Measurements from ENCODE around the gene AKAIN1.

- TF ChIP-seq, protein P1, sequence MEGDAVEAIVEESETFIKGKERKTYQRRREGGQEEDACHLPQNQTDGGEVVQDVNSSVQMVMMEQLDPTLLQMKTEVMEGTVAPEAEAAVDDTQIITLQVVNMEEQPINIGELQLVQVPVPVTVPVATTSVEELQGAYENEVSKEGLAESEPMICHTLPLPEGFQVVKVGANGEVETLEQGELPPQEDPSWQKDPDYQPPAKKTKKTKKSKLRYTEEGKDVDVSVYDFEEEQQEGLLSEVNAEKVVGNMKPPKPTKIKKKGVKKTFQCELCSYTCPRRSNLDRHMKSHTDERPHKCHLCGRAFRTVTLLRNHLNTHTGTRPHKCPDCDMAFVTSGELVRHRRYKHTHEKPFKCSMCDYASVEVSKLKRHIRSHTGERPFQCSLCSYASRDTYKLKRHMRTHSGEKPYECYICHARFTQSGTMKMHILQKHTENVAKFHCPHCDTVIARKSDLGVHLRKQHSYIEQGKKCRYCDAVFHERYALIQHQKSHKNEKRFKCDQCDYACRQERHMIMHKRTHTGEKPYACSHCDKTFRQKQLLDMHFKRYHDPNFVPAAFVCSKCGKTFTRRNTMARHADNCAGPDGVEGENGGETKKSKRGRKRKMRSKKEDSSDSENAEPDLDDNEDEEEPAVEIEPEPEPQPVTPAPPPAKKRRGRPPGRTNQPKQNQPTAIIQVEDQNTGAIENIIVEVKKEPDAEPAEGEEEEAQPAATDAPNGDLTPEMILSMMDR (IDR thresholded peaks at IDR 0.05) = no peak
- no peak for TF ChIP-seq POLR2AphosphoS5 (IDR thresholded peaks at IDR 0.05; ENCODE audit: low read depth, low read length)
- no peak for TF ChIP-seq TCF7L2 (IDR thresholded peaks at IDR 0.05; ENCODE audit: low read depth, low read length)
- no peak for TF ChIP-seq SIN3A (IDR thresholded peaks at IDR 0.05; ENCODE audit: borderline replicate concordance, insufficient read depth, low read depth, low read length)
- TF ChIP-seq, protein P2, sequence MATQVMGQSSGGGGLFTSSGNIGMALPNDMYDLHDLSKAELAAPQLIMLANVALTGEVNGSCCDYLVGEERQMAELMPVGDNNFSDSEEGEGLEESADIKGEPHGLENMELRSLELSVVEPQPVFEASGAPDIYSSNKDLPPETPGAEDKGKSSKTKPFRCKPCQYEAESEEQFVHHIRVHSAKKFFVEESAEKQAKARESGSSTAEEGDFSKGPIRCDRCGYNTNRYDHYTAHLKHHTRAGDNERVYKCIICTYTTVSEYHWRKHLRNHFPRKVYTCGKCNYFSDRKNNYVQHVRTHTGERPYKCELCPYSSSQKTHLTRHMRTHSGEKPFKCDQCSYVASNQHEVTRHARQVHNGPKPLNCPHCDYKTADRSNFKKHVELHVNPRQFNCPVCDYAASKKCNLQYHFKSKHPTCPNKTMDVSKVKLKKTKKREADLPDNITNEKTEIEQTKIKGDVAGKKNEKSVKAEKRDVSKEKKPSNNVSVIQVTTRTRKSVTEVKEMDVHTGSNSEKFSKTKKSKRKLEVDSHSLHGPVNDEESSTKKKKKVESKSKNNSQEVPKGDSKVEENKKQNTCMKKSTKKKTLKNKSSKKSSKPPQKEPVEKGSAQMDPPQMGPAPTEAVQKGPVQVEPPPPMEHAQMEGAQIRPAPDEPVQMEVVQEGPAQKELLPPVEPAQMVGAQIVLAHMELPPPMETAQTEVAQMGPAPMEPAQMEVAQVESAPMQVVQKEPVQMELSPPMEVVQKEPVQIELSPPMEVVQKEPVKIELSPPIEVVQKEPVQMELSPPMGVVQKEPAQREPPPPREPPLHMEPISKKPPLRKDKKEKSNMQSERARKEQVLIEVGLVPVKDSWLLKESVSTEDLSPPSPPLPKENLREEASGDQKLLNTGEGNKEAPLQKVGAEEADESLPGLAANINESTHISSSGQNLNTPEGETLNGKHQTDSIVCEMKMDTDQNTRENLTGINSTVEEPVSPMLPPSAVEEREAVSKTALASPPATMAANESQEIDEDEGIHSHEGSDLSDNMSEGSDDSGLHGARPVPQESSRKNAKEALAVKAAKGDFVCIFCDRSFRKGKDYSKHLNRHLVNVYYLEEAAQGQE (IDR thresholded peaks at IDR 0.05; ENCODE audit: insufficient read depth in 1 of 2, low read depth in 2 of 2, low read length in 1 of 2) = no peak
These were observed 29.2 kb downstream of the AKAIN1 start for GRCh38 chr18:5167831-5168230.
